Measurements from ENCODE around the gene ADAM8. TPM values are rescaled to one million over a fixed set of nuclear protein-coding genes. Genes with fewer than 3 reads are reported as not detected.
A peak's percentile ranks its signal among the peaks of the same experiment; 100 is the strongest.

ADAM8 gene
- total RNA-seq, 2 experiments from 2014 or later: 106 to 115 TPM

DNA sequence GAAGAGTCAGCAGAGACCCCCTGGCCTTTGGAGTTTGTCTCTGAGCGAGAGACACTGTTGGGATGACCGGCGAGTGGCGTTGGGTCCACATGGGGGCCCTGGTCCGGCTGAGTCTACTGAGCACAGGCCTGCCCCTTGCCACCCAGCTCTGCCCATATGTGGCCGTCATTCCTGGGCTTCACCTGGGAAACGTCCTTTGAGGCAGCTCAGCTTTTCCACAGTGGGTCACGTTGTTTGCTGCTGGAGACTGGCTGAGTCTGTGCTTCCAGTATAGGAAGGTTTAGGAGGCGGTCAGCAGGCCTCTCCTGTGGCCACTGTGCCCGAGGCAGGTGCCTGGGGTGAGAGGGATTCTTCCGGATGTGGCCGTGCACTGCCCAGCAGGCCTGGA, 17.1 kb downstream of the ADAM8 start:
- POLR2A ChIA-PET: interaction anchor here (0.8 to 3.8 kb wide), 4 partner anchors 16 to 133 kb away, joined by 3 to 32 read pairs (median 6); partner anchors contain the start of gene ADAM8

DNA sequence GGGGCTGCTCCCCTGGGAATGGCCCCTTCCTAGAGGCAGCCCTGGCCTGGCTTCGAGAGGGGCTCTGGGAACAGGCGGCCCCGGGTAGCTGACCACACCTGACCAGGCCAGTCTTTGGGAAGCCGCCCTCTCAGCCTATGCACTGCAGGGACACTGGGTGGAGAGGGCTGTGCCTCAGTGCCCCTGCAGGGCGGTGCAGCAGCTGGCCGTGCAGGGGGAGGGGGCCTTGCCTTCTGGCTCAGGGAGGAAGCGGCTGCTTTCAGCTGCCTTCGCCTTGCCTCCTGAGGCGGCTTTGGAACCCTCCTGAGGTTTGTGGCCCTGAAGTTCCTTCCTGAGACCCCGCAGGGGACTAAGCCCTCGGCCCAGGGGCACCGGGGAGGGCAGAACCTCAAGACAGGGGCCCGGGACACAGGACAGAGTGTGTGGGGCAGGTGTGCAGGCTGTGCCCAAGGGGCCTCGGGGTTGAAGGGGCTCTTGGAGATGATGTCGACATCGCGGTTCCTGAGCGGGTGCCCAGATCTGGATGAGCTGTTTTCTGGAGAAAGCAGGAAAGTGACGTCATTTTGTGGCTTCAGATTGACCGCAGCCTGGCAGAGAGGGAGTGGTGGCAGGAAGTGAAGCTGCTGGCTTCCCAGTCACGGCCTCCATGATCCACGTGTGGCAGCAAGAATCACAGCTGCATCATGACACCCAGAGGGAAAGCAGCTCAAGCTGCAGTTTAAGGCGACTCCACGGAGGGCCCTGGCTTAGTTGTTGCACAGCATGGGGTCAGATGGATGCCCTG, 17.7 kb downstream of the ADAM8 start:
- ATAC-seq (peak; percentile 47), DNase-seq (peak; percentile 96)
- ChIA-PET CTCF (interaction anchor here (2.0 to 3.5 kb wide), 2 partner anchors 16 to 116 kb away, joined by 7 to 28 read pairs; partner anchors contain the start of gene ADAM8), POLR2A (interaction anchor here (0.8 to 3.8 kb wide), 6 partner anchors 13 to 134 kb away, joined by 3 to 32 read pairs (median 4); partner anchors contain the start of gene ADAM8)
- intact Hi-C loops (cut with micrococcal nuclease): no loop called here
- no peak for TF ChIP-seq CTCF (IDR thresholded peaks at IDR 0.05)
- H3K4me1 Mint-ChIP-seq (ENCODE audit: low read depth): peaks cover 55% of the 10 kb centered on the region
- H3K27me3 Mint-ChIP-seq: peaks cover 2% of the 10 kb centered on the region
- H3K36me3 Mint-ChIP-seq (ENCODE audit: low read depth): peaks cover 9% of the 10 kb centered on the region
- H3K9me3 Mint-ChIP-seq: no peaks in the 10 kb centered on the region
- H3K27ac Mint-ChIP-seq: peak overlapping the region; percentile 82
- peak overlapping the region; percentile 45 for H3K4me3 Mint-ChIP-seq

More for the DNA sequence above, 17.1 kb downstream of the ADAM8 start:
- TF ChIP-seq CTCF (IDR thresholded peaks at IDR 0.05): no peak
- peak overlapping the region; percentile 45 for H3K4me3 Mint-ChIP-seq
- intact Hi-C loops (cut with micrococcal nuclease): no loop called here
- DNase-seq (no peak), ATAC-seq (no peak)
- peak overlapping the region; percentile 82 for H3K27ac Mint-ChIP-seq
- CTCF ChIA-PET: interaction anchor here (2.0 to 3.5 kb wide), 2 partner anchors 16 to 116 kb away, joined by 7 to 28 read pairs; partner anchors contain the start of gene ADAM8
- H3K36me3 Mint-ChIP-seq (ENCODE audit: low read depth): peaks cover 9% of the 10 kb centered on the region
- H3K4me1 Mint-ChIP-seq (ENCODE audit: low read depth): peaks cover 59% of the 10 kb centered on the region
- no peaks in the 10 kb centered on the region for H3K9me3 Mint-ChIP-seq
- peaks cover 2% of the 10 kb centered on the region for H3K27me3 Mint-ChIP-seq

DNA sequence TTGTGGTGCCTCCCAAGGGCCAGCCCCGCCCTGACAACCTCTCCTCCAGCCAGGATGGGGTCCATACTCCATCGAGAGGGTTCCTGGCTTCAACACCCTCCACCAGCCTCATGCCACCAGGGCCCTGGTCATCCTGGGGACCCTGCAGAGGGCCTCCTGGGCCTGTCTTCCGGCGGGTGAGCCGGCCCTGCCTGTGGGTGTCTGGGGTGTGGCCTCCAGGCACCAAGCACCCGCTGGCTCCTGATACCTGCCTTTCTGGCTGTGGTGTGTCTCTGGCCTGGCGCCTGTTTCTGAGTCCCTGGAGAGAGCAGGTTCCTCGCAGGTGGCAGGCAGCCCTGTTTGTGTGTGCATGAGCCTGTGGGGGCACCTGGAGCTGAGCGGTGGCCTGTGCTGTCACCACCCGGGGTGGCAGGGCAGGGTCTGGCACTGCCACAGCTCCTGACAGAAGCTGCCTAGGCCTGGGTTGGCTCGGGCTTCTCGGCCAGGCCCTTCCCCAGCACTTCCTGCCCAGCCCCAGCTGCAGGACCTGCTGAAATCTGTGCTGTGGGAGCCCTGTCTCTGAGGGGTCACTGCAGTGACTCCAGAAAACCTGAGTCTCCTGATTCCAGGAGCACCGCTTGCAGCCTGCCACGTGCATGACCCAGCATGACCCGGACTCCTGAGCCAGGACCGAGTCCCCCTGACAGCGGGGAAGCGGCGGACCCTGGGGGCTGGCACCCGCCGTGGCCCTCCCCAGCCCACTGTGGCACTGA, 18.4 kb downstream of the ADAM8 start:
- peak; percentile 69 for DNase-seq
- Mint-ChIP-seq H3K36me3 (ENCODE audit: low read depth) (peaks cover 6% of the 10 kb centered on the region), H3K4me3 (peak overlapping the region; percentile 61), H3K27me3 (peaks cover 2% of the 10 kb centered on the region), H3K9me3 (no peaks in the 10 kb centered on the region), H3K4me1 (ENCODE audit: low read depth) (peaks cover 53% of the 10 kb centered on the region), H3K27ac (peak overlapping the region; percentile 86)
- TF ChIP-seq CTCF (IDR thresholded peaks at IDR 0.05): no peak
- ChIA-PET CTCF (interaction anchor here (0.8 to 3.5 kb wide), 6 partner anchors 17 to 115 kb away, joined by 3 to 28 read pairs (median 5); partner anchors contain the start of gene ADAM8), POLR2A (interaction anchor here (0.8 to 3.8 kb wide), 6 partner anchors 11 to 77 kb away, joined by 3 to 32 read pairs (median 4); partner anchors contain the start of gene ADAM8)
- intact Hi-C loops (cut with micrococcal nuclease): no loop called here
- ATAC-seq: peak; percentile 9

DNA sequence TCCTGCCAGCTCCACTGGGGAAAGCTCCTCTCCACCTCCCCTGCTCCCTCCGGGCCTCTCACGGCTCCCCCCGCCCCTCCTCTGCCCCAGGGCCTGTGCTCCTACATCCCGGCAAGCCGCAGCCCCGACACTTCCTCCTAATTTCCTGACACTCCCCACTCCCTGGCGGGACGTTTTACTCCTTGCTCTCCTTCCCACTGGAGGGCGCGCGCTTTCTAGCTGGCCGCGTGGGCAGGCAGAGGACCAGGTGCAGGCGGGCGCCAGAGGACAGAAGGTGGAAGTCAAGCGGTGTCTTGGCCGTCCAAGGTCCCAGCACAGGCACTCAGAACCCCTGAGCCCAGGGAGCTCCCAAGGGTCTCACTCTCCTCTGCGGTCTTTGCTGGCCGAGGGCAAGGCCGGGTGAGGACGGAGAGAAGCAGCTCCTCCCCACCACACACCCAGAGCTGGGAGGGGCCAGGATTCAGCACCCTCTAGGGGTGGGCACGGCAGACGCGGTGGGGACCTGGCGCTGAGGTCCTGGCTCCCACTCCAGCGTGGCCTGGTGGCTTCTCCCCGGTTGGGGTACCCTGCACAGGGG, 19.1 kb downstream of the ADAM8 start:
- no peaks in the 10 kb centered on the region for H3K9me3 Mint-ChIP-seq
- peaks cover 2% of the 10 kb centered on the region for H3K36me3 Mint-ChIP-seq (ENCODE audit: low read depth)
- peak overlapping the region; percentile 61 for H3K4me3 Mint-ChIP-seq
- peak; percentile 44 for DNase-seq
- H3K27me3 Mint-ChIP-seq: peaks cover 2% of the 10 kb centered on the region
- ATAC-seq: peak; percentile 6
- CTCF ChIA-PET: interaction anchor here (0.8 to 3.5 kb wide), 7 partner anchors 18 to 114 kb away, joined by 3 to 28 read pairs (median 4); partner anchors contain the start of gene ADAM8
- intact Hi-C loops (cut with micrococcal nuclease): no loop called here
- H3K4me1 Mint-ChIP-seq (ENCODE audit: low read depth): peaks cover 46% of the 10 kb centered on the region
- POLR2A ChIA-PET: interaction anchor here (0.8 to 3.8 kb wide), 6 partner anchors 10 to 50 kb away, joined by 3 to 32 read pairs (median 4); partner anchors contain the start of gene ADAM8
- TF ChIP-seq CTCF (IDR thresholded peaks at IDR 0.05): peak; percentile 27
- H3K27ac Mint-ChIP-seq: peak overlapping the region; percentile 86

Data from activated CD8-positive, alpha-beta T cell treated with anti-CD3 and anti-CD28 coated beads for 36 hours (primary cell).